ENCODE data around the gene IL17REL.

- TF ChIP-seq POLR2AphosphoS5 (IDR thresholded peaks at IDR 0.05; ENCODE audit: borderline replicate concordance, low read depth, low read length), result no peak
- no peak for TF ChIP-seq EZH2 (IDR thresholded peaks at IDR 0.05)
- no peak for TF ChIP-seq FOXP2 (optimal IDR thresholded peaks at IDR 0.05; ENCODE audit: control extremely low read depth, extremely low read length, insufficient read depth)
These were observed 6.8 kb upstream of the IL17REL start for GRCh38 chr22:50019316-50019715.
